SK-N-MC (cell line): Measurements from ENCODE around the gene MS4A15.

Experiments
- DNase-seq: peaks from one replicate; pipeline ENCODE4 v3.0.0-alpha.2; 2011; ENCODE audit warnings: low read depth, low spot score
- H3K27ac ChIP-seq: fragments of 200-600 bp; sonication (generic); 2 replicates; pipeline ENCODE4 v1.5.1; 2016; ENCODE audit warnings: mixed run types
- H3K36me3 ChIP-seq: fragments of 200-600 bp; sonication (generic); 2 replicates; pipeline ENCODE4 v1.6.1; 2017; ENCODE audit warnings: antibody characterized with exemption, low read length, mixed read lengths; ENCODE audit not compliant: insufficient read depth
- H3K4me3 ChIP-seq: fragments of 200-600 bp; sonication (generic); 2 replicates; pipeline ENCODE4 v1.5.1; 2016
- H3K9ac ChIP-seq: fragments of 200-600 bp; sonication (generic); 2 replicates; pipeline ENCODE4 v1.8.0; 2017; ENCODE audit warnings: mixed run types, mixed read lengths; ENCODE audit not compliant: insufficient read length
- H3K9me3 ChIP-seq: fragments of 200-600 bp; sonication (generic); 2 replicates; pipeline ENCODE4 v1.6.1; 2017; ENCODE audit warnings: low read depth, mild to moderate bottlenecking, antibody characterized with exemption, low read length, moderate library complexity, mixed read lengths
- EZH2 ChIP-seq: fragments of 200-600 bp; sonication (generic); IDR thresholded peaks from one replicate; pipeline ENCODE4 v1.6.1; 2017; ENCODE audit warnings: antibody characterized with exemption
- FOXP2 ChIP-seq: optimal IDR thresholded peaks from 2 replicates; pipeline ENCODE3; 2011; ENCODE audit warnings: mild to moderate bottlenecking, moderate library complexity; ENCODE audit not compliant: insufficient read depth; ENCODE audit errors: extremely low read length, control extremely low read depth
- POLR2AphosphoS5 ChIP-seq: IDR thresholded peaks from 2 replicates; pipeline ENCODE4 v1.6.1; 2012; ENCODE audit warnings: mild to moderate bottlenecking, low read depth, low read length, borderline replicate concordance

MS4A15 gene

GRCh38 chr11:60785806-60786361 is 29.2 kb downstream of the MS4A15 start:
- Histone ChIP-seq H3K4me3 (no peak overlapping the region), H3K9ac (no peak overlapping the region), H3K27ac (no peak overlapping the region), H3K9me3 (no peaks in the 10 kb centered on the region), H3K36me3 (no peaks in the 10 kb centered on the region)
- no peak for DNase-seq
- no peak for TF ChIP-seq EZH2
- no peak for TF ChIP-seq FOXP2
- no peak for TF ChIP-seq POLR2AphosphoS5

GRCh38 chr11:60786811-60787567 is 30.3 kb downstream of the MS4A15 start:
- TF ChIP-seq EZH2 (no peak), POLR2AphosphoS5 (no peak), FOXP2 (no peak)
- Histone ChIP-seq H3K9me3 (no peaks in the 10 kb centered on the region), H3K4me3 (no peak overlapping the region), H3K9ac (no peak overlapping the region), H3K27ac (no peak overlapping the region), H3K36me3 (no peaks in the 10 kb centered on the region)
- DNase-seq, result no peak

- Histone ChIP-seq H3K27ac (no peak overlapping the region), H3K4me3 (no peak overlapping the region), H3K9ac (no peak overlapping the region), H3K9me3 (no peaks in the 10 kb centered on the region), H3K36me3 (no peaks in the 10 kb centered on the region)
- TF ChIP-seq EZH2 (no peak), FOXP2 (no peak), POLR2AphosphoS5 (no peak)
- DNase-seq, result no peak
Measured at GRCh38 chr11:60788401-60789125, 31.9 kb downstream of the MS4A15 start.

- Histone ChIP-seq H3K27ac (no peak overlapping the region), H3K4me3 (no peak overlapping the region), H3K9ac (no peak overlapping the region), H3K9me3 (no peaks in the 10 kb centered on the region), H3K36me3 (no peaks in the 10 kb centered on the region)
- TF ChIP-seq POLR2AphosphoS5 (no peak), FOXP2 (no peak), EZH2 (no peak)
- DNase-seq, result no peak
Measured at GRCh38 chr11:60790726-60791125, 34.1 kb downstream of the MS4A15 start.

GRCh38 chr11:60791153-60791933 is 34.7 kb downstream of the MS4A15 start:
- Histone ChIP-seq H3K9ac (no peak overlapping the region), H3K9me3 (no peaks in the 10 kb centered on the region), H3K36me3 (no peaks in the 10 kb centered on the region), H3K4me3 (no peak overlapping the region), H3K27ac (no peak overlapping the region)
- no peak for TF ChIP-seq POLR2AphosphoS5
- no peak for DNase-seq

GRCh38 chr11:60792521-60792920 is 35.9 kb downstream of the MS4A15 start:
- Histone ChIP-seq H3K36me3 (no peaks in the 10 kb centered on the region), H3K9me3 (no peaks in the 10 kb centered on the region), H3K4me3 (no peak overlapping the region), H3K27ac (no peak overlapping the region), H3K9ac (no peak overlapping the region)
- TF ChIP-seq FOXP2, result no peak
- TF ChIP-seq EZH2, result no peak
- no peak for TF ChIP-seq POLR2AphosphoS5
- DNase-seq, result no peak

GRCh38 chr11:60795291-60795690 is 38.6 kb downstream of the MS4A15 start:
- Histone ChIP-seq H3K9me3 (no peaks in the 10 kb centered on the region), H3K9ac (no peak overlapping the region), H3K4me3 (no peak overlapping the region), H3K27ac (no peak overlapping the region), H3K36me3 (no peaks in the 10 kb centered on the region)
- TF ChIP-seq EZH2 (no peak), POLR2AphosphoS5 (no peak), FOXP2 (no peak)
- no peak for DNase-seq

- TF ChIP-seq POLR2AphosphoS5, result no peak
- TF ChIP-seq FOXP2, result no peak
- no peak for TF ChIP-seq EZH2
- DNase-seq, result no peak
Measured at GRCh38 chr11:60797846-60798630, 41.4 kb downstream of the MS4A15 start.

More at GRCh38 chr11:60797846-60798630, 41.4 kb downstream of the MS4A15 start:
- no peak overlapping the region for H3K4me3 ChIP-seq
- no peak overlapping the region for H3K27ac ChIP-seq
- no peaks in the 10 kb centered on the region for H3K9me3 ChIP-seq
- no peaks in the 10 kb centered on the region for H3K36me3 ChIP-seq
- H3K9ac ChIP-seq, result no peak overlapping the region
